ENCODE results near the gene GPR148. TPM values are rescaled to one million over a fixed set of nuclear protein-coding genes. Genes with fewer than 3 reads are reported as not detected.
A peak's percentile ranks its signal among the peaks of the same experiment; 100 is the strongest.

Gene GPR148
- polyA plus RNA-seq, 2 of the 4 experiments (the other 2 are of a cell fraction), result not detected

DNA sequence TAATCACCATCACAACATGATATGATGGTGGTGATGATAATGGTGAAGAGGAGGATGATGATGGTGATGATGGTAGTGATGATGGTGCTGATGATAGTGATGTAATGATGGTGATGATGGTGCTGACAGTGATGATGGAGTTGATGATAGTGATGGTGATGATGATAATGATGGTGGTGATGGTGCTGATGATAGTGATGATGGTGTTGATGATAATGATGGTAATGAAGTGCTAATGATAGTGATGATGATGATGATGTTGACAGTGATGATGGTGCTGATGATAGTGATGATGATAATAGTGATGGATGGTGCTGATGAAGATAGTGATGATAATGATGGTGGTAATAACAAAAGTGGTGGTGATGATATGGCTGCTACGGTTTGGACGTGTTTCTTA lies 4.4 kb upstream of the GPR148 start:
- FAIRE-seq (no peak), ATAC-seq (no peak), DNase-seq (ENCODE audit: low read depth in 1 of 2, low spot score in 1 of 2) (no peak)
- no peaks in the 10 kb centered on the region for H3K9me3 ChIP-seq
- H3K27ac ChIP-seq, result no peak overlapping the region
- no peak overlapping the region for H3K4me3 ChIP-seq
- WGBS (ENCODE audit: missing lambda C conversion rate), result 35% methylated on average over 2 of the region's 2 CpGs
- H3K4me2 ChIP-seq, result no peak overlapping the region
- ChIA-PET POLR2A (no interaction called here), CTCF (no interaction called here)
- TF ChIP-seq GATA3 (IDR thresholded peaks at IDR 0.05; ENCODE audit: borderline replicate concordance), result no peak
- TF ChIP-seq ZSCAN20 (CRISPR knock-in tag; IDR thresholded peaks at IDR 0.05), result no peak
- H3K4me1 ChIP-seq, result peaks cover 9% of the 10 kb centered on the region

GRCh38 chr2:130726614-130727180 lies 2.2 kb upstream of the GPR148 start:
- peak overlapping the region; percentile 99 for H3K4me2 ChIP-seq
- no peaks in the 10 kb centered on the region for H3K9me3 ChIP-seq
- TF ChIP-seq MAFK (IDR thresholded peaks at IDR 0.05; ENCODE audit: partially characterized antibody) (no peak), ZC3H11A (IDR thresholded peaks at IDR 0.05) (no peak), EP300 (IDR thresholded peaks at IDR 0.05) (no peak), MYC (IDR thresholded peaks at IDR 0.05; ENCODE audit: borderline replicate concordance, low read length) (no peak), PBX3 (IDR thresholded peaks at IDR 0.05) (no peak), EHF (CRISPR knock-in tag; IDR thresholded peaks at IDR 0.05) (no peak), FOXS1 (CRISPR knock-in tag; IDR thresholded peaks at IDR 0.05) (no peak), HMGXB4 (CRISPR knock-in tag; IDR thresholded peaks at IDR 0.05; ENCODE audit: borderline replicate concordance) (no peak), TP53 (CRISPR knock-in tag; IDR thresholded peaks at IDR 0.05) (no peak), POLR2AphosphoS2 (conservative IDR thresholded peaks at IDR 0.05; ENCODE audit: low read length) (no peak), SREBF2 (IDR thresholded peaks at IDR 0.05) (no peak), FOSB (CRISPR knock-in tag; IDR thresholded peaks at IDR 0.05) (no peak), KDM1A (IDR thresholded peaks at IDR 0.05; ENCODE audit: low read depth) (no peak), RNF2 (IDR thresholded peaks at IDR 0.05; ENCODE audit: borderline replicate concordance, low read depth) (no peak), JUNB (IDR thresholded peaks at IDR 0.05) (no peak), NR3C1 (IDR thresholded peaks at IDR 0.05) (no peak)
- TF ChIP-seq, protein P1, sequence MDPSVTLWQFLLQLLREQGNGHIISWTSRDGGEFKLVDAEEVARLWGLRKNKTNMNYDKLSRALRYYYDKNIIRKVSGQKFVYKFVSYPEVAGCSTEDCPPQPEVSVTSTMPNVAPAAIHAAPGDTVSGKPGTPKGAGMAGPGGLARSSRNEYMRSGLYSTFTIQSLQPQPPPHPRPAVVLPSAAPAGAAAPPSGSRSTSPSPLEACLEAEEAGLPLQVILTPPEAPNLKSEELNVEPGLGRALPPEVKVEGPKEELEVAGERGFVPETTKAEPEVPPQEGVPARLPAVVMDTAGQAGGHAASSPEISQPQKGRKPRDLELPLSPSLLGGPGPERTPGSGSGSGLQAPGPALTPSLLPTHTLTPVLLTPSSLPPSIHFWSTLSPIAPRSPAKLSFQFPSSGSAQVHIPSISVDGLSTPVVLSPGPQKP (IDR thresholded peaks at IDR 0.05; ENCODE audit: low read depth, low read length), result no peak
- TF ChIP-seq, protein P2, sequence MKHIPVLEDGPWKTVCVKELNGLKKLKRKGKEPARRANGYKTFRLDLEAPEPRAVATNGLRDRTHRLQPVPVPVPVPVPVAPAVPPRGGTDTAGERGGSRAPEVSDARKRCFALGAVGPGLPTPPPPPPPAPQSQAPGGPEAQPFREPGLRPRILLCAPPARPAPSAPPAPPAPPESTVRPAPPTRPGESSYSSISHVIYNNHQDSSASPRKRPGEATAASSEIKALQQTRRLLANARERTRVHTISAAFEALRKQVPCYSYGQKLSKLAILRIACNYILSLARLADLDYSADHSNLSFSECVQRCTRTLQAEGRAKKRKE (CRISPR knock-in tag; IDR thresholded peaks at IDR 0.05; ENCODE audit: low read depth), result no peak
- TF ChIP-seq, protein P3, sequence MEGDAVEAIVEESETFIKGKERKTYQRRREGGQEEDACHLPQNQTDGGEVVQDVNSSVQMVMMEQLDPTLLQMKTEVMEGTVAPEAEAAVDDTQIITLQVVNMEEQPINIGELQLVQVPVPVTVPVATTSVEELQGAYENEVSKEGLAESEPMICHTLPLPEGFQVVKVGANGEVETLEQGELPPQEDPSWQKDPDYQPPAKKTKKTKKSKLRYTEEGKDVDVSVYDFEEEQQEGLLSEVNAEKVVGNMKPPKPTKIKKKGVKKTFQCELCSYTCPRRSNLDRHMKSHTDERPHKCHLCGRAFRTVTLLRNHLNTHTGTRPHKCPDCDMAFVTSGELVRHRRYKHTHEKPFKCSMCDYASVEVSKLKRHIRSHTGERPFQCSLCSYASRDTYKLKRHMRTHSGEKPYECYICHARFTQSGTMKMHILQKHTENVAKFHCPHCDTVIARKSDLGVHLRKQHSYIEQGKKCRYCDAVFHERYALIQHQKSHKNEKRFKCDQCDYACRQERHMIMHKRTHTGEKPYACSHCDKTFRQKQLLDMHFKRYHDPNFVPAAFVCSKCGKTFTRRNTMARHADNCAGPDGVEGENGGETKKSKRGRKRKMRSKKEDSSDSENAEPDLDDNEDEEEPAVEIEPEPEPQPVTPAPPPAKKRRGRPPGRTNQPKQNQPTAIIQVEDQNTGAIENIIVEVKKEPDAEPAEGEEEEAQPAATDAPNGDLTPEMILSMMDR (IDR thresholded peaks at IDR 0.05), result no peak
- FAIRE-seq (no peak), ATAC-seq (no peak), DNase-seq (ENCODE audit: low read depth in 1 of 2, low spot score in 1 of 2) (no peak)
- H3K4me3 ChIP-seq, result peak overlapping the region; percentile 70
- POLR2A ChIA-PET, result no interaction called here
- peak overlapping the region; percentile 84 to 89 for H3K27ac ChIP-seq
- H3K4me1 ChIP-seq, result peaks cover 9% of the 10 kb centered on the region
- WGBS (ENCODE audit: missing lambda C conversion rate), result 84% methylated on average over 17 of the region's 20 CpGs
- CTCF ChIA-PET, result no interaction called here
